Medulla oblongata (tissue), 1 donor: ENCODE measurements around the gene HEBP2.
"Not testable (repeated sequence)": the region's sequence is repeated elsewhere in the genome, so short reads cannot be mapped to it uniquely, and the experiment has no call there.

Experiments used
- DNase-seq: peaks from one replicate; pipeline ENCODE4 v3.0.0-alpha.2; 2015; ENCODE audit errors: extremely low spot score

Gene HEBP2

DNA sequence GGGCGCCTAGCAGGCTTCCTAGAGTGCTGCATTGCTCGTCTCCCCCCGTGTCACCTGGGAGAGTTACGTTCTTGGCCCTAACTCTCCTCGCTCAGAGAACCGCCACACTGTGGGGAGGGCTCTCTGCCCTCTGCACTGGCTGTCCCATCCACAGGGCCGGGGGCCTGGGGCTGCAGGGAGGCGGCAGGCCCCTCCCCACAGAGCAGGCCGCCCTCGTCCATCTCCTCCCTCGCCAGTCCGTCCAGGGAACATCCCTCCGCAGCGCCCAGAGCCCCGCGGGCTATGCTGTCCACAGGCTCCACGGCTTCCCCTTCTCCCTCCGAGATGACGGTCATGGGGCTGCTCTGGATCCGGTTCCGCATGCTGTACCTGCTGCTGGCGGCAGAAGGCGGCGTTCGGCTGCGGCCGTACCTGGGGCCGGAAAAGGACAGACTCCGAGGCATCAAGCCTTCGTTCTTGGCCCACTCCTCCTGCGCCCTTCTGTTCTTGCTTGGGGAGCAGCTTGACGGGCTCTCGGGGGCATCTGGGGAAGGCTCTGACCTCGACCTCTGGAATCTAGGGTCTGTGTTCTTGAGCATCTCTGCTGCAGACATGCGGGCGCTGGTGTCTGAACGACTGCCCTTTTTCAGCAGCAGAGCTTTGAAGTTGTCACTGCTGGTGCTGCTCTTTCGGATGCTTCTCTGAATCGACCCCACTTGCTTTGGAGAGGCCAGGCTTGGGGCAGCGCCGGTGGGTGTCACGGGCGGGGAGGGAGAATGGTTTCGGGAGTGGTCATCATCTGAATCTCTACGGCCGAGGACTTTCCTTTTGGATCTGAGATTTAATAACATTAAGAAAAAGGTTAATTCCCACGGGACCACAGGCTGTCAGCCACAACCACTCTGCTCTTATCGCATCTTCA lies 20.2 kb downstream of the HEBP2 start:
- no peak for DNase-seq

DNA sequence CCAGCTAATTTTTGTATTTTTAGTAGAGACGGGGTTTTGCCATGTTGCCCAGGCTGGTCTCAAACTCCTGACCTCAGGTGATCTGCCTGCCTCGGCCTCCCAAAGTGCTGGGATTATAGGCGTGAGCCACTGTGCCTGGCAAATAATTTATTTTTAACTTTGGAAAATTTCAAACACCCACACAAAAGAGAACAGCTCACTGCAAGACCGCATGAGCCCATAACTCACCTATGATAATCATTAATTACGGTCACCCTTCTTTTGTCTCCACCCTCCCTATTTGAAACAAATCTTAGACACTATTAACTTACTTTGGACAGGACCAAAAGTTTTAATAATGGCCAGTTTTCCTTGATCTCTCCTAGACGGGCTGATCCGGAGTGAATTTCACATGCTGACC lies 21.2 kb downstream of the HEBP2 start:
- DNase-seq = not testable (repeated sequence)

DNA sequence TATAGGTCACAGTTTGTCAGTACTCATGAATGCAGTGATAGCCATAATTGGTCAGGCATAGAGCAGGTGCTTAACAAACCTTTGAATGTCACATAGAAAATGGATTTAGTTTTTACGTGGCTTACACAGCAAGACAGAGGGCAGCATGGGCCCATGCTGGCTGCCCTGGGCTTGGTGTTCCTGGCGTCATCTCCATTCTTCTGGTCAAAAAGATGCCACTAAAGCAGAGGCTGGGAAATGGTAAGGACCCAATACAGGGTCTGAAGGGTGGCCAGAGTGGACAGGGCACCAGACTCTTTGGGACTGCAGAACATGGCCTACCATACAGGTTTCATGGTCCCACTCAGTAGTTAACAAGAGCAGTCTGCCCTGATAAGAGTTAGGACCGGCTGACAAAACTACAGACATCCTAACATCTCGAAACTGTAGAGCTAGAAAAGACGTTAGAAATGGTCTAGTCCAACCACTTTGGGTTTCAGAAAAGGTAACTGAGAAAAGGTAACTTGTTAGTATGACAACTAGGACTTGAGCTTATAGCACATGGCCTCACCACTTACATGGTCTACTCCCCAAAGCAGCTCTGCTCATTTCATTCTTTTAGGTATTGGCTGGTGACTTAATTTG lies 22.6 kb downstream of the HEBP2 start:
- no peak for DNase-seq

DNA sequence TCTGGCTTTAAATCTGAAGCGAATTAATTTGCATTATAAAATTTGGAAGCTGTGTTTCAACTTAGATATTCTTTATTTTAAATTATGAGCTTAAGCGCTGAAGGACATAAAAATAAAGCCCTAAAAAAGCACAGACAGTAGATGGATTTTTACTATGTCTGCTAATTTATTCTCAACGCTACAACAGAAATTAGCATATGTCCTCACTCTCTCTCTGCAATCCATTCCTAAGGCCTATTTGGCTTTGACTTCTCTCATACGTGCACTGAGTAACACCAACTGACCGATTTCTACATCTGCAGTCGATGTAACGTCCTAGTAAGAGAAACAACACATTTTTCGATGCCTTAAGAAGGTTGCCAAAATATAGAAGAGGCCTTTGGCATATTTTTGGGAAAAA lies 23.7 kb downstream of the HEBP2 start:
- no peak for DNase-seq

DNA sequence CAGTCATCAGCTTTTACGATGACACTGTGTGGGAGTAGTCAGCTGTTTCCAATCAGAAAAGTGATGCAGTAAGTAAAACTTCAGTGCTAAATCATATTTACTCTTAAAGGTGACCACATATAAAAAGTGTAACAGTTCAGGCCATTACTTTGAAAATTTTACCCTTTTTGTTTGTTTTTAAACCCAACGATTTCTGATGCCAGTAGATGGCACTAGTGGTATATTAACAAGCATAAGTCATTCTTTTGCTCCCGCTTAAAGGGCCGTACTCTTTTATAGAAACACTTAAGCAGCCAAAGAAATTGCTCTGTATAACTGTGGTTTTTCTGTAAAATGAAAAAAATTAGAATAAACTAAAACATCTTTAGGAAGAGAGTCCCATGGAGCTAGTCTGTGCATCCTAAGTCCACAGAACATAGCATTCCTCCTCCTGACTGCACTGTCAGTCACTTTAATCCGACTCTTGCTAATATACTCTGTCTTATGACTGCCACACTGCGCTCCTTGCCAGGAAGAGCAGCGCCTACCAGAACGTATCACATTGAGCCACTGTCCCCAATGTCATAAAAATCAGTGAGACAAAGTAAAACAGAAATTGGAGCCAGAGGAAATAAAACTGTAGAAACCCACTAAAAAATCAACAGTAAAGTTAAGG lies 25.0 kb downstream of the HEBP2 start:
- peak; percentile 81 for DNase-seq

DNA sequence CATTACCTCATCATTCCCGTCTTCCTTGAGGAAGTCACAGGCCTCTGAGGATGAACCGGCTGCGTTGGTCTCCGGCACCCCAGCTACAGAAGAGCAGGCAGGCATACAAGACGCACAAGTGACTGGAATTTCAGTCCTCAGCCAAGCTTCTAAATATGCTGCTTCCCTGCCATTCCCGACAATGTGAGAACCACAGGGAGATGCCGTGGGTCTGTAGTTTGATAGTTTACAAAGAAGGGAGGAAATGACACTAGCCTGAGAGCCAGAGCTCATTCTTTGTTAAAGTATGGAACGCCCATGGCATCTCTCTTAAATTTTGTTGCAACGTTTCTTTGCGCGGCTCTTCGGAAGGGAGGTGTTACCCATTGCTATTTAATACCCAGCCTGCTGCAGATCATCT lies 25.7 kb downstream of the HEBP2 start:
- peak; percentile 27 for DNase-seq

DNA sequence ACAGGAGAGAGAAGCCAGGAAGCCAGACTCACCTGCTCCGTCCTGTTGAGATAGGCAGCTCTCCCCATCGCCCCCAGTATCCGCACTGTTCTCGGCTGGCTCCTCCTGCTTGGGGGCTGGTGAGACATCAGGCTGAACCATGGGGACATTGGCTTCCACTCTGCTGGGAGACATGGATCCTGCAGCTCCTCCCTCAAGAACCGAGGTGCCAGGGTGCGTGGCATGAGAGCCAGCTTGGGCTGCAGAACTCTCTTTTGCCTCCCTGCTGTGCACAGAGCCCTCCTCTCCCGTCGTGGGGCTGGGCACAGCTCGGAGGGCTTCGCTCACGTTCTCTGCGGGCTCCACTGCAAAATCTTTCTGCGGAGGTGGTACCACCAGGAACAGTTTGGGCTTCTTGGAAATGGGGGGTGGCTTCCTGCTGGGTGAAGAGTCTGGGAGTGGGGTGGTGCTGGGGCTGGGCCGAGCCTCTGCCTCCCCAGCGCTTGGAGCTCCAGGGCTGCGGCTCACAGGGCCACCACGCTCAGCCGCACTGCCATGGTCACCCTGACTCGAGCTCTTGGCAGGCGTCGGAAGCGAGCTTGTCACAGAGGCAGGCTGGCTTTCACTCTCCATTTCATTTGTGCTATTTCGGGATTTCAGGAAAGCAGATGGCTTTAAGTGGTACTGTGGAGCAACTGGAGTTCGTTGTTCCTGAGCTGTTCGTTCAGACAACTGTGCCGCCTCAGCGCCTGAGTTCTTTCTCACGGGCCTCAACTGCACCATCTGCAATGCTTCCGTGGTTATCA lies 26.5 kb downstream of the HEBP2 start:
- peak; percentile 71 for DNase-seq

DNA sequence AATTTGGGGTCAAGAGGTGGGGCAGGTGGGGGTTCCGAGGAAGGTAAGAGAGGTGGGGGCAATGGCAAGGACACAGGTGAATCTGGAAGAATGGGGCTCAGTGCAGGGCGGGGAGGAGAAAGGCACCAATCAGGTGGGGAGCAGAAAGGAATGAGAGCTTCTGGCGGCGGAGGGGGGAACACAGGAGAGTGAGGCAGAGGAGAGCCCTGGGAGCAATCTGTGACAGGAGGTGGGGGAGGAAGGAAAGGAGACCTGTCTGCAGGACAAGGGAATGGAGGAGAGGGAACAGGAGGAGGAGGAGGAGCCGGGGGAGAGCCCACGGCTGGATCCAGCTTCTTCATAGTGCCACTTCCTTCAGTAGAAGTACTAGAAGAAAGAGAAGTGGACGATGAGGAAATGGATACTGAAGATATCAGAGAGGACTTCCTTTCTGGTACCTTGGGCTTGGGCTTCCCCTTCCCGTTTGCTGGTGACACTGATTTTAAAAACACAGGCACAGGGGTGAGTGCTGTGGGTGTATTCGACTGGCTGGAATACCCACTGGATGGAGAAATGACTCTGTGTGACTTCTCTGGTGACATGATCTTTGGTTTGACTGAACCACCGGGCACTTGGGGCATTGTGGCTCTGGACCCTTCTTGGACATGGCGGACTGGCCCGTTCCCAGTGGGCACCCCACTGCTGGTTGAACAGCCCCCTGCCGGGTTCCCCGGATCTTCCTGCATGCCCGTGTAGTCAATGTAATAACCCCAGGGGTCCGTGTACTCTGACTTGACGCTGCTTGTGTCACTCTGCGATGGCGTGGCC lies 27.4 kb downstream of the HEBP2 start:
- peak; percentile 63 for DNase-seq

DNA sequence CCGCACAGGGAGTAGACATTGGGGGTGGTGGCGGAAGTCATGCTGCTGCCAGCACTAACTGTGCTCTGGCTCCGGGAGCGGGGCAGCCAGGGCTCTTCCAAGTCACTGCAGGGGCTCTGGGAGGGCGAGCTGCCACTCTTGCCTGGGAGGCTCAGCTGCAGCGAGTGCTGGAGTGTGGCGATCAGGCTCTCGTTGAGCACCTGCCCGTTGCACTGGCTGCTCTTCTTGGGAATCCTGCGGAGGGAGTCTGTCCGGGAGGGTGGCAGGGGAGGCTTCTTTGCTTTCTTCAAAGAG lies 28.0 kb downstream of the HEBP2 start:
- peak; percentile 38 for DNase-seq

DNA sequence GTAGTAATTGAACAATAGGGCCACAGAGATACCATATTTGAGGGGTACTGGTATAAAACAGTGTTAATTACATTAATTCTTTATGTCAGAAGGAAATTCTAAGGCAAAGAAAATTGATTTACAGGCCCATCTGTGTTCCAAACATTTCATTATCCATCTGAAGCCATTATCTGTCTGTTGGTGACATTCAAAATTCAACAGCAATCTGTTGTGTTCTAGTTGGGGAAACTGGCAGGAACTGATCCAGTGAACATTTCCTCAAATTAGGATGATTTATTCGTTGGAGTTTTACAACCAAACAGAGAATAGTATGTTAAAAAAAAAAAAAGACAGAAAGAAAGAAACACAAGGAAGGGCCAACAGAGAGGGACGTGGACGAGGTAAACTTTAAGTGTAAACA lies 30.1 kb downstream of the HEBP2 start:
- DNase-seq = no peak

DNA sequence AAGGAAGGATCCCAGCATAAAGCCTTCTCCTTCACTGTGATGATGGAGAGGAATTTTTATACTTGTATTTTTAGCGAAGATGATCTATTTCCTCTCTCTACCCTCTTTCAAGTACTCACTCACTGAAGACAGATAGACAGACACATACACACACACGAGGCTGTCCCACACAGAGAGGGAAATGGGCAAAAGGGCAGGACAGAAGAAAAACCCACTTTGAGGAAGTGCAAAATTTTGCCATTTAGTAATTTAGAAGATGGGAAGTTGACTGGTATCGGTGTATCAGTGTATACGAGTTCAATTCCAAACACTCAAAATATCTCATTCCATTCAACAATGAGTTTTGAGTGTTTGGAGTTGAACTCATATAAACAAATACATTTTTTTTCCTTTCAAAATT lies 30.9 kb downstream of the HEBP2 start:
- DNase-seq = peak; percentile 59

DNA sequence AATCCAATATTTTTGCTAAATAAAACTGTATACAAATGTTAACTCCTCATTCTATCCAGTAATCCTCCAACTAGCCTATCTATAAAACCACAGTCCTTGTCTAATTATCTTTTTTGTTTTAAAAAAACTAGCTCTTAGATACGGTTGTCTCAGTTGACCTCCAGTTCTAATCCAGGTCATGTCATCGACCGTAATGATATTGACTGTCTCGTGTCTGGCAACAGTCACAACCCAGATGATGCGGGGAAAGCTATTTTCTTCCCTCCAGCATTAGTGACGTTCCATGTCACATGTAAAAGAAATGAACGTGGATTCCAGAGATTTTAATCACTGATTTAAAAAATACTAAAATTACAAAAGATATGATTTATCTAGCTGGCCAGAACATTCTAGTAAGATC lies 35.5 kb downstream of the HEBP2 start:
- no peak for DNase-seq

DNA sequence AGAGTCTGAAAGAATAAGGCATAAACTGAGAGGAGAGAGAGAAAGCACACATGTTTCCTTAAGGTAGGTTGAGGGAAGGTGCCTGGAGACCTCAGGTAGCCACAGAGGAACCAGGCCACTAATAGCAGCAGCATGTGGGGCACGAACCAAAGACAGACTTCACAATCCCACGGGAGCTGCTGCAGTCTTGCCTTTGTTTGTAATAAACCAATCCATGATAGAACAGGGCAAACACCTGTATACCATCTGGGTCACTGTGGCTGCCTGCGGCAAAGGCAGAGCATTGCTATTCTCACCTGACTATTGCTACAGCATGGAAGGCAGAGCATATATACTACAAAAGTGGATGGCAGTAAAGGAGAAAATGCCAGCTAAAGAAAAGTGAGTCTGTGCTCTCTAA lies 36.3 kb downstream of the HEBP2 start:
- no peak for DNase-seq

DNA sequence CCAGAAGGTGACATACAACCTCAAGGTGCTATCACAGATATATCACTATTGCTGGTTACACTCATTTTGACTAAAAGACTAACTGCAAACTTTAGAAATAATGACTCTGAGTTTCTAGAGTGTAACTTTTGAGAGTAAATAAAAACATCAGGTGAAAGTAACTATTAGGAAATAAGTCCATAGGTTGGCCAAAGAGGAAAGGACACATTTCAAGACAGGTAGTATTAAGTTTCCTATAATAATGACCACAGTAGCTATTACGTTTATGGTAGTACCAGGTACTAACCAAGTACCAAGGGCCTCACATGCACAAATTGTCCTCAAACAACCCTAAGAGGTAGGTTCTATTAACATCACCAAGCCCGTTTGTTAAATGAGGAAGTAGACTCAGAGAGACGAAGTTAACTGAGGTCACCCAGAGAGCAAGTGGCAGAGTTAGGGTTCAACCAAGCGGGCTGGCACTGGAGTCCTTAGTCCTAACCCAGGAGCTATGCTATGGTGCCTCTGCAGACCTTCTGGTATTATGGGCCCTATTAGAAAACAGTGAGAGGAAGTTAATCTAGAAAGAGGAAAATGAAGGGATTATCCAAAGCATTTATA lies 36.8 kb downstream of the HEBP2 start:
- no peak for DNase-seq

DNA sequence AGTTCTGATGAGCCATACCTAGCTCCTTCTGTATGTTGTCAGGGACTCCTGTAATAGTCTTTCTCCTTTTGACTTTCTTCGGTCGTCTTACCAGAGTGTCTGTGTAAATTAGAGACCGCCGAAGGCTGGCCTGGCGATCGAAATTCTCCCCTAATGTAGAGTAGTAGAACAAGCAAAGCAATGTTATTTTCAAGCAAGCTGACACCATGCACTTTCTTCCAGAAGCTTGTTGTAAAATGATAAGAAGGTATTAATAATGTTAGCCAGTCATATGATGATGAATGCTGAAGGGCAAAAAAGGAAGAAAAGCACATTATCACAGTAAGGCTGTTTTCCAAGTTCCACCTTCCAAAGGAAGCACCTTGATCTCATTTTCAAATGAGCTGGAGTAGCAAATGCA lies 37.9 kb downstream of the HEBP2 start:
- no peak for DNase-seq

DNA sequence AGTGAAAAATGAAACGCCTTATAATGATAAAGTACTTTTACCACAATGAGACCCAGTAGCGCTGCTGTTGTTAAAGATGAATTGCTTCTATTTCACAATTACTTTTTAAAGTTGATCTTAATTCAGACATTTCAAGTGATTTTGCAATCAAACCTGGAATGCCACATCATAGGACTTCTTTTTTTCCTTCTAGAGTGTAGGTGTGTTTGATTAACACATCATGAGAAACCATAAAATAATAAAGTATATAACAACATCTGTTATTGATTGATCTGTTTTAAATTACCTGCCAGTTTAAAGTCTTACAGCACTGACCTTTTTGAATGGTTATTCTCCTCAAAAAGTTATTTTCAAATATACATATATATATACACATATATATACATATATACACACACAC lies 38.6 kb downstream of the HEBP2 start:
- no peak for DNase-seq

DNA sequence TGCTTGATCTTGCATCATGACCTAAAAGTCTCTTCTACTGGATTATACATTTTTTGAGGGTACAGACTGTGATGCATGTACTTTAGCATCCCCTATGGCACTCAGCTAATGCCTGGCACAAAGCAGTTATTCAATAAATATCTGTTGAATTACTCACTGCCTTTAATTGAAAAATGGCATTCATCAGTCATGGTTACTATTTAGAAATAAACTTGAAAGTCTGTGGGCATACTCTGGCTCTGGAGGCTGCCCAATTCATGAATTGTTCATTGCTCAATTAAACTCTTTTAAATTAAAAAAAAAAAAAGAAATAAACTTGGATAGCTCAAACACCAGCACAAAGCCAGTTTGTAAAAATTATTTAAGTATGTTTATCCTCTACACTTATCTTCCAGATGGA lies 40.0 kb downstream of the HEBP2 start:
- DNase-seq = no peak

DNA sequence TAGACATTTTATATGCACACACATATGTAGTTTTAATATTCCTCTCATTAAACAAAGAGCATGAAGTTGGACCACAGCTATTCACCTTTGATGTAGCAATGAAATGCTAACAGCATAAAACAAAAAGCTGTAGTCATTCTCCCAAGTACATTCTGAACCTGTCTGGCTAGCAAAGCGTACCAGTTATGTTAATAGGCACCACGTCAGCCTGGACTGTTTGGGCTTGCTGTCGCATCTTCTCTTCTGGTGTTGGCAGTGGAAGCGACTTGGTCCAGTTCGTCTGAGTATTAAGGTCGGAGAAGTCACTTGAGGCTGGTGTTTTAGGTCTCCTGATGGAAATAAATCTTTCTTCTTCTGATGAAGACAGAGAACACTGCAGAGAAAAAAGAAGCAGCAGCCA lies 42.8 kb downstream of the HEBP2 start:
- peak; percentile 50 for DNase-seq

DNA sequence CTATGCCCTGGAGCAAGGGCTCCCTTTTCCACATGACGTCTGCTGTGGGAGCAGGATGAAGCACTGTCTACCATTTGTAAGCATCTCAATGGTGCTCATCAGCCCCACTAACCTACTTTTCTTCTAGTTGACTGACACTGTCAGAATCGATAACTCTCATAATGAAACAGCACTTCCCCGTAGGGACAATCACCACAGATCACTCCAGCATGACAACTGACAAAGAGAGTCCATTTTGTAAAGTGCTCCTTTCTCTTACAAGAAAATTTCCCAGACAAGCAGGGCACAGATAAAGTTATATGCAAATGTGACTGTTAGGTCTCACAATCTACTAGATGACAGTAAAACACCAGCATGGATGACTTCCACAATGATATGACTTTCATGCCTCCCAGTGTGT lies 46.4 kb downstream of the HEBP2 start:
- DNase-seq = no peak

DNA sequence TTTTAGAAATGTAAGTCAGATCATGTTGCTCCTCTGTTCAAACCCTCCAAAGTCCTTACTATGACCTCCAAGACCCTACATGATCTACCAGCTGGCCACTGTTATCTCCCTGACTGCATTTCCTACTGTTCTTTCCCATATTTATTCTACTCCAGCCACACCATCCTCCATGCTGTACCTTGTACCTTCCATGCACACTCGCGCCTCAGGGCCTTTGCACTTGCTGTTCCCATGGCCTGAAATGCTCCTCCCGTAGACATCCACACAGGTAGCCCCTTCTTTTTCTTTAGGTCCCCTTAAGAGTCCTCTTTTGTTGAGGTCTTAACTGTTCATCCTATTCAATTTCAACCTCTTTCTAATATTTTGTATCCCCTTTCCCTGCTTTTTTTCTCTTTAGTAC lies 47.0 kb downstream of the HEBP2 start:
- no peak for DNase-seq
